ENCODE results near the gene KCNS3.
A peak's percentile ranks its signal among the peaks of the same experiment; 100 is the strongest.

KCNS3 gene

DNA sequence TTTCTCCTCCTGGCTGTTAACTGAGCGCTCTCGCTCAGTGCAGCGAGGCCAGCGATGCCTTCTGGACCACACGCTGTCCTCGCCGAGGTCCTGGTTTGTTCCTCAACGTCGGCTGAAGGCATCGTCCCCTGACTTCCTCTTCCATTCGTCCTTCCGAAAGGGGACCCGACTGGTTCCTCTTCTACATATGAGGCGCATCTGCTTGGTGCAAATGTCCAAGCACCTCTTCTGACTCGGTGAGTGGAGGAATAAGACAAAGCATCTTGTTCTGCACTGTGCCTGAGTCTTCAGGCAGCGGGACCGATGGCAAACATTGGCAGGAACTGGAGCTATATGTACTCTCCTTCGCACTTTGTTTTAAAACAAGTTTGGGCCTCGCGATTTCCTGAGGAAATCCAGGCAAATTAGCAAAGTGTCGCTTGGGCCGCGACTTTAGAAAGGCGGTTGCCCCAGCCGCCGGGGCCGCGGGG lies 621 bp upstream of the KCNS3 start:
- Histone ChIP-seq H3K4me3 (ENCODE audit: low read length in 2 of 2) (peak overlapping the region; percentile 88 to 92), H3K27me3 (ENCODE audit: control insufficient read depth in 1 of 2, insufficient read depth in 2 of 2, low read length in 2 of 2) (no peaks in the 10 kb centered on the region), H3K9me3 (ENCODE audit: control insufficient read depth in 2 of 2, low read length in 2 of 2) (no peaks in the 10 kb centered on the region), H3K9ac (ENCODE audit: low read length in 2 of 2) (peak overlapping the region; percentile 71 to 73), H3K27ac (ENCODE audit: low read length) (peak overlapping the region; percentile 55), H3K36me3 (ENCODE audit: control insufficient read depth in 2 of 2, insufficient read depth in 2 of 2, low read length in 2 of 2) (no peaks in the 10 kb centered on the region), H3K4me1 (ENCODE audit: control insufficient read depth, insufficient read depth, low read length) (peaks cover 37% of the 10 kb centered on the region)

- no peaks in the 10 kb centered on the region for H3K36me3 ChIP-seq (ENCODE audit: control insufficient read depth in 2 of 2, insufficient read depth in 2 of 2, low read length in 2 of 2)
- H3K9ac ChIP-seq (ENCODE audit: low read length in 2 of 2): peak overlapping the region; percentile 58 to 59
- H3K4me1 ChIP-seq (ENCODE audit: control insufficient read depth, insufficient read depth, low read length): peaks cover 37% of the 10 kb centered on the region
- no peaks in the 10 kb centered on the region for H3K9me3 ChIP-seq (ENCODE audit: control insufficient read depth in 2 of 2, low read length in 2 of 2)
- H3K27me3 ChIP-seq (ENCODE audit: control insufficient read depth in 1 of 2, insufficient read depth in 2 of 2, low read length in 2 of 2): no peaks in the 10 kb centered on the region
- peak overlapping the region; percentile 67 to 92 for H3K4me3 ChIP-seq (ENCODE audit: low read length in 2 of 2)
- H3K27ac ChIP-seq (ENCODE audit: low read length): peak overlapping the region; percentile 58
These were observed 858 bp downstream of the KCNS3 start for GRCh38 chr2:17879137-17879912.

DNA sequence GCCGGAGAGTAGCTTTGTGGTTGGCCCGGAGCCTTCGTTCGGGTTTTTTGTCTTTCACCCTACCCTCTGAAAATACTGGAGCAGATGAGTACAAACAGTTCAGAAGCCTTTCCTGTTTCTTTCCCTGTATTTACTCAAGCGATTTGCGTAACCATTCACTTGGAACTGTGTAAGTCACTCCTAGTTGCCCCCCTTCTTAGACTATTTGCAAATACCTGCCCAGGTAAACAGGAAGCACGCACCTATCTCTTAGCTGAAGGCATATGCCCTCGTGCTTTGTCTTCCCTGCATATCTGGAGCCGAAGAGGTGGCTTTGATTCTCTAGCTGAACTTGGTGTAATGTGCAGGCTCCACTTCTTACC lies 1.4 kb downstream of the KCNS3 start:
- Histone ChIP-seq H3K27ac (ENCODE audit: low read length) (no peak overlapping the region), H3K4me3 (ENCODE audit: low read length in 2 of 2) (peak overlapping the region; percentile 67 to 92), H3K4me1 (ENCODE audit: control insufficient read depth, insufficient read depth, low read length) (peaks cover 37% of the 10 kb centered on the region), H3K36me3 (ENCODE audit: control insufficient read depth in 2 of 2, insufficient read depth in 2 of 2, low read length in 2 of 2) (no peaks in the 10 kb centered on the region), H3K9ac (ENCODE audit: low read length in 2 of 2) (peak overlapping the region in 1 of 2 donors; percentile 59), H3K9me3 (ENCODE audit: control insufficient read depth in 2 of 2, low read length in 2 of 2) (no peaks in the 10 kb centered on the region), H3K27me3 (ENCODE audit: control insufficient read depth in 1 of 2, insufficient read depth in 2 of 2, low read length in 2 of 2) (no peaks in the 10 kb centered on the region)

DNA sequence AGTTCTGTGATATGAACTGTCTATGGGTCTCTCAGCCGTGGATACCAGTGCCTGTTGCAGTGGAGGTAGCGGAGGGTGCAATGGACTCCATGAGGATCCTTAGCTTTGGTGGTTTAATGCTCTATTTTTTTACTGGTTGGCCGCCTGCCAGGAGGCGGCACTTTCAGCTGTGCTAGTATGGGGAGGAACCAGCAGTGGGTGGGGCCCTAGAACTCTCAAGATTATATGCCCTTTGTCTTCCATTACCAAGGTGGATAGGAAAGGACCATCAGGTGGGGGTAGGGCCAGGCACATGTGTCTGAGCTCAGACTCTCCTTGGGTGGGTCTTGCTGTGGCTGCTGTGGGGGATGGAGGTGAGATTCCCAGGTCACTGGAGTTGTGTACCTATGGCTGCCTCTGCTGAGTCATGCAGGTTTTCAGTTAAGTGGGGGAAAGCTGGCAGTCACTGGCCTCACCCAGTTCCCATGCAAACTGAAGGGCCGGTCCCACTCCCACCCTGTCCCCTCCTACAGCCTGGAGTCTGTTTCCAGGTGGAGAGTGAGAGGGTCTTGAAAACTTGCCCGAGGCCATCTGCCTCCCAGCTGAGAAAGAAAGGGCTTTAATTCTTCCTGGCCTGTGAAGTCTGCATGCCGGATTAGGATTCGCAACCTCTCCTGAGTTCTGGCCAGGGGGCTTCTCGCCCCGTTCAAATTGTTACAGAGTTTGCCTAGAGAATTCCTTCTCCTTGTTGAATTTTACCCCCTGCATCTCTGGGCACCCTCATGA lies 14.5 kb downstream of the KCNS3 start:
- Histone ChIP-seq H3K27ac (ENCODE audit: low read length) (no peak overlapping the region), H3K4me1 (ENCODE audit: control insufficient read depth, insufficient read depth, low read length) (no peaks in the 10 kb centered on the region), H3K4me3 (ENCODE audit: low read length in 2 of 2) (no peak overlapping the region), H3K36me3 (ENCODE audit: control insufficient read depth in 2 of 2, insufficient read depth in 2 of 2, low read length in 2 of 2) (no peaks in the 10 kb centered on the region), H3K27me3 (ENCODE audit: control insufficient read depth in 1 of 2, insufficient read depth in 2 of 2, low read length in 2 of 2) (no peaks in the 10 kb centered on the region), H3K9me3 (ENCODE audit: control insufficient read depth in 2 of 2, low read length in 2 of 2) (peaks cover 0 to 1% of the 10 kb centered on the region in 2 donors), H3K9ac (ENCODE audit: low read length in 2 of 2) (no peak overlapping the region)

GRCh38 chr2:17894005-17894404 lies 15.5 kb downstream of the KCNS3 start:
- H3K27ac ChIP-seq (ENCODE audit: low read length): peak overlapping the region; percentile 18

GRCh38 chr2:17894556-17894955 lies 16.1 kb downstream of the KCNS3 start:
- Histone ChIP-seq H3K27me3 (ENCODE audit: control insufficient read depth in 1 of 2, insufficient read depth in 2 of 2, low read length in 2 of 2) (no peaks in the 10 kb centered on the region), H3K36me3 (ENCODE audit: control insufficient read depth in 2 of 2, insufficient read depth in 2 of 2, low read length in 2 of 2) (no peaks in the 10 kb centered on the region), H3K9me3 (ENCODE audit: control insufficient read depth in 2 of 2, low read length in 2 of 2) (peaks cover 0 to 3% of the 10 kb centered on the region in 2 donors), H3K4me3 (ENCODE audit: low read length in 2 of 2) (no peak overlapping the region), H3K9ac (ENCODE audit: low read length in 2 of 2) (no peak overlapping the region), H3K4me1 (ENCODE audit: control insufficient read depth, insufficient read depth, low read length) (no peaks in the 10 kb centered on the region), H3K27ac (ENCODE audit: low read length) (peak overlapping the region; percentile 18)

More at GRCh38 chr2:17894005-17894404, 15.5 kb downstream of the KCNS3 start:
- Histone ChIP-seq H3K36me3 (ENCODE audit: control insufficient read depth in 2 of 2, insufficient read depth in 2 of 2, low read length in 2 of 2) (no peaks in the 10 kb centered on the region), H3K9me3 (ENCODE audit: control insufficient read depth in 2 of 2, low read length in 2 of 2) (peaks cover 0 to 3% of the 10 kb centered on the region in 2 donors), H3K9ac (ENCODE audit: low read length in 2 of 2) (no peak overlapping the region), H3K4me1 (ENCODE audit: control insufficient read depth, insufficient read depth, low read length) (no peaks in the 10 kb centered on the region), H3K27me3 (ENCODE audit: control insufficient read depth in 1 of 2, insufficient read depth in 2 of 2, low read length in 2 of 2) (no peaks in the 10 kb centered on the region), H3K4me3 (ENCODE audit: low read length in 2 of 2) (no peak overlapping the region)

- Histone ChIP-seq H3K36me3 (ENCODE audit: control insufficient read depth in 2 of 2, insufficient read depth in 2 of 2, low read length in 2 of 2) (no peaks in the 10 kb centered on the region), H3K9ac (ENCODE audit: low read length in 2 of 2) (no peak overlapping the region), H3K4me3 (ENCODE audit: low read length in 2 of 2) (no peak overlapping the region), H3K27ac (ENCODE audit: low read length) (no peak overlapping the region), H3K9me3 (ENCODE audit: control insufficient read depth in 2 of 2, low read length in 2 of 2) (peaks cover 0 to 3% of the 10 kb centered on the region in 2 donors), H3K4me1 (ENCODE audit: control insufficient read depth, insufficient read depth, low read length) (peaks cover 10% of the 10 kb centered on the region), H3K27me3 (ENCODE audit: control insufficient read depth in 1 of 2, insufficient read depth in 2 of 2, low read length in 2 of 2) (no peaks in the 10 kb centered on the region)
These were observed 21.4 kb downstream of the KCNS3 start for GRCh38 chr2:17899871-17900270.

GRCh38 chr2:17901246-17901645 lies 22.8 kb downstream of the KCNS3 start:
- Histone ChIP-seq H3K27ac (ENCODE audit: low read length) (no peak overlapping the region), H3K9ac (ENCODE audit: low read length in 2 of 2) (no peak overlapping the region), H3K9me3 (ENCODE audit: control insufficient read depth in 2 of 2, low read length in 2 of 2) (peaks cover 0 to 3% of the 10 kb centered on the region in 2 donors), H3K4me3 (ENCODE audit: low read length in 2 of 2) (no peak overlapping the region), H3K4me1 (ENCODE audit: control insufficient read depth, insufficient read depth, low read length) (peaks cover 10% of the 10 kb centered on the region), H3K27me3 (ENCODE audit: control insufficient read depth in 1 of 2, insufficient read depth in 2 of 2, low read length in 2 of 2) (no peaks in the 10 kb centered on the region), H3K36me3 (ENCODE audit: control insufficient read depth in 2 of 2, insufficient read depth in 2 of 2, low read length in 2 of 2) (no peaks in the 10 kb centered on the region)

DNA sequence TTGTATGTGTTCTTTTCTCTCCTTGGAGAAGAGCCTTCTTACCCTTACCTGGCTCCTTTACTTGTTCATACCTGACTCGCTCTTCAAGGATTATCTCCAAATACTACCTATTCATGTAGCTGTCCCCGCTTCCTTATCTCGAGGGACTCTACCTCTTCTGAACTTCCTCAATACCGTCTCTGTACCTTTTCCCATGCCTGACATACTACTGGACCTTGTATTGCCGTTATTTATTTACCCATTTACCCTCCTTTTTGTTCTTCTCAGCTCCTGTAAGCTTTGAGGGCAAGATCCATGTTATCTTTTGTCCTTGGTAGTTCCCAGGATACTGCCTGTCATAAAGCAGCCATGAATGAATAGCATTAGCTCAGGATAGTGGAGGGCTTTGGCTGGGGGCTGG lies 32.5 kb downstream of the KCNS3 start:
- Histone ChIP-seq H3K9ac (ENCODE audit: low read length in 2 of 2) (no peak overlapping the region), H3K36me3 (ENCODE audit: control insufficient read depth in 2 of 2, insufficient read depth in 2 of 2, low read length in 2 of 2) (no peaks in the 10 kb centered on the region), H3K27me3 (ENCODE audit: control insufficient read depth in 1 of 2, insufficient read depth in 2 of 2, low read length in 2 of 2) (no peaks in the 10 kb centered on the region), H3K27ac (ENCODE audit: low read length) (no peak overlapping the region), H3K4me3 (ENCODE audit: low read length in 2 of 2) (no peak overlapping the region), H3K4me1 (ENCODE audit: control insufficient read depth, insufficient read depth, low read length) (peaks cover 10% of the 10 kb centered on the region), H3K9me3 (ENCODE audit: control insufficient read depth in 2 of 2, low read length in 2 of 2) (no peaks in the 10 kb centered on the region)

DNA sequence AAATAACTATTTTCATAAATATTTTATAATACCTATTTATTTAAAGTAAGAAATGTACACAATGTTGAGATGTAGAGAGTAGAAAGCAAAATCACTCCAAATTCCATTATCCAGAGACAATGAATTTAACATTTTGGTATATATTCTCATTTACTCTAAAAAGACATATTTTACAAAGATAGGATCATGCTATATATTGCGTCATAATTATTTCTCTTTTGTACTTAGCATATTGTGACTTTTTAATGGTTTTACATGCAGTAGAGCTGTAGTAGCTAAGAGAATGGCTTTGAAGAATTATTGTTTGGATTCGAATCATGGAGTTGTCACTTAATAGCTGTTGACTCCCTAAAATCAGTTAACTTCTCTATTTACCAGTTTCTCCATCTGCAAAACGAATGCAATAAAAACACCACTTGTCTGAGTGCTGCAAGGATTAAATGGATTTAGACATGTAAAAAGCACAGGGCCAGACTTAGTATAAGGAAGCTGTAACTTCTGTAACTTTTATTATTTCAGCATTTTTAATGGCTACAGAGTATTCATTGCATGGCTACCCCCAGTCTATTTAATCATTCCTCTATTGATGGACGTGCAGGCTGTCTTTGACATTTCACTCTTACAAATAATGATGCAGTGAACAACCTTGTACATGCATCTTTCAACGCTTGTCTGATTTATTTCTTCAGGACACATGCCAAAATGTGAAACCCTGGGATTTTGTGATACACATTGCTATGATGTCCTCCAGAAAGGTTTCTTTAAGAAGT lies 33.2 kb downstream of the KCNS3 start:
- no peak overlapping the region for H3K9ac ChIP-seq (ENCODE audit: low read length in 2 of 2)
- peak overlapping the region; percentile 50 to 63 for H3K4me3 ChIP-seq (ENCODE audit: low read length in 2 of 2)
- no peaks in the 10 kb centered on the region for H3K9me3 ChIP-seq (ENCODE audit: control insufficient read depth in 2 of 2, low read length in 2 of 2)

More for the DNA sequence above, 33.2 kb downstream of the KCNS3 start:
- Histone ChIP-seq H3K4me1 (ENCODE audit: control insufficient read depth, insufficient read depth, low read length) (peaks cover 16% of the 10 kb centered on the region), H3K27ac (ENCODE audit: low read length) (no peak overlapping the region), H3K27me3 (ENCODE audit: control insufficient read depth in 1 of 2, insufficient read depth in 2 of 2, low read length in 2 of 2) (no peaks in the 10 kb centered on the region), H3K36me3 (ENCODE audit: control insufficient read depth in 2 of 2, insufficient read depth in 2 of 2, low read length in 2 of 2) (no peaks in the 10 kb centered on the region)
